Fibroblast of pulmonary artery (primary cell): ENCODE measurements around the gene MSL1.

Experiments used
- DNase-seq: peaks from one replicate; pipeline ENCODE4 v3.0.0-alpha.2; 2010; ENCODE audit warnings: low read depth
- H3K4me3 ChIP-seq: replicated peaks from 2 replicates; pipeline ENCODE4 v1.5.1; 2011; ENCODE audit warnings: low read depth, mild to moderate bottlenecking, control low read depth, low read length, moderate library complexity
- CTCF ChIP-seq: IDR thresholded peaks from 2 replicates; pipeline ENCODE4 v1.5.1; 2011; ENCODE audit warnings: mild to moderate bottlenecking, control low read depth, low read length, inconsistent platforms; ENCODE audit errors: missing control alignments

The MSL1 gene

GRCh38 chr17:40121181-40122135 lies at the start of gene MSL1:
TSS of gene MSL1 (plus strand) at chr17:40121971. CDS start at chr17:40122613, 642 bp downstream.
- peak; percentile 81 for DNase-seq
- peak within 1 kb of the TSS; percentile 98 for H3K4me3 ChIP-seq
- TF ChIP-seq CTCF: no peak

- no peak overlapping the region for H3K4me3 ChIP-seq
- no peak for TF ChIP-seq CTCF
- DNase-seq: peak; percentile 56
Observed at GRCh38 chr17:40072040-40072734, 49.6 kb upstream of the MSL1 start.

- no peak overlapping the region for H3K4me3 ChIP-seq
- DNase-seq: no peak
- TF ChIP-seq CTCF: no peak
Observed at GRCh38 chr17:40072735-40073346, 48.9 kb upstream of the MSL1 start.

GRCh38 chr17:40073454-40074174 lies 48.2 kb upstream of the MSL1 start:
- no peak overlapping the region for H3K4me3 ChIP-seq
- no peak for DNase-seq
- TF ChIP-seq CTCF: no peak

- no peak overlapping the region for H3K4me3 ChIP-seq
- TF ChIP-seq CTCF: no peak
- DNase-seq: no peak
Observed at GRCh38 chr17:40074175-40074512, 47.6 kb upstream of the MSL1 start.

- no peak overlapping the region for H3K4me3 ChIP-seq
- no peak for DNase-seq
- TF ChIP-seq CTCF: no peak
Observed at GRCh38 chr17:40074871-40075200, 46.9 kb upstream of the MSL1 start.
